D341Med (cell line): ENCODE data around the gene CAPNS1.
A peak's percentile ranks its signal among the peaks of the same experiment; 100 is the strongest.
"Not testable (repeated sequence)": the region's sequence is repeated elsewhere in the genome, so short reads cannot be mapped to it uniquely, and the experiment has no call there.

ENCODE experiments used
- DNase-seq: peaks from one replicate; pipeline ENCODE4 v3.0.0; 2012; ENCODE audit warnings: low spot score

CAPNS1 gene

DNA sequence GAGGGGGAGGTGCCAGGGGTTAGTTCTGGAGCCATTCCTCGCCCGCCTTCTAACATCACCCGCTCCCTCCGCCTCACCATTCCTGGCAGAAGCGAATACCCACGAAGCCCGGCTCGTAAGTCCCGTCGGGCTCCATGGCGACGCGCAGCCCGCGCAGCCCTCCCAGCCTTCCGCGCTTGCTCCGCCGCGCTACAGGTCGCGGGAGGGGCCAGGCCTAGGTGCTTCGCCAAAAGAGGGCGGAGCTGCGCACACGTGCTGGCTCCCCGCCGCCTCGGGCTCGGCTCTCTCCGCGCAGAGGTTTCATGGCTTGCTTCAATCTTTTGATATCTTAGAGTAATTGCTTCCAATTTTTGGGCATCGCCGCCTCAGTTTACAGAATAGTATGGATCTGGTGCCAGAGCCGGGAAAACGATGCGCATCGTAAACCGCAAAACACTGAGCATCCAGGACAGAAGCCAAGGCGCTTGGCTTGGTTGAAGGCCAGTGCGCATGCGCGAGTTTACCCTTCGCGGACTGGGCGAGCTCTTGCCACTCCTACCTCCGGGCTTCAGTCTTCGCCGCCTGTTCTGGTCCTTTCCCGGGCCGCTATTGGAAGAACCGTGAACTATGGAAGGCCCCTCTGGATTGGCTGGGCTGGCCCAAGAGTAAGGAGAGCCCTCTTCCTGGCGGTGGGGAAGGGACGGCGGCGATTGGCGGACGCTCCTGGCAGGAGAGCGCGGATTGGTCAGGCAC lies 25.0 kb upstream of the CAPNS1 start, which contains the start of gene POLR2I:
Gene POLR2I (minus strand): TSS at position 155 of the 732 bp plus-strand sequence. CDS start 19 bp downstream, at position 136.
- peak; percentile 97 for DNase-seq

DNA sequence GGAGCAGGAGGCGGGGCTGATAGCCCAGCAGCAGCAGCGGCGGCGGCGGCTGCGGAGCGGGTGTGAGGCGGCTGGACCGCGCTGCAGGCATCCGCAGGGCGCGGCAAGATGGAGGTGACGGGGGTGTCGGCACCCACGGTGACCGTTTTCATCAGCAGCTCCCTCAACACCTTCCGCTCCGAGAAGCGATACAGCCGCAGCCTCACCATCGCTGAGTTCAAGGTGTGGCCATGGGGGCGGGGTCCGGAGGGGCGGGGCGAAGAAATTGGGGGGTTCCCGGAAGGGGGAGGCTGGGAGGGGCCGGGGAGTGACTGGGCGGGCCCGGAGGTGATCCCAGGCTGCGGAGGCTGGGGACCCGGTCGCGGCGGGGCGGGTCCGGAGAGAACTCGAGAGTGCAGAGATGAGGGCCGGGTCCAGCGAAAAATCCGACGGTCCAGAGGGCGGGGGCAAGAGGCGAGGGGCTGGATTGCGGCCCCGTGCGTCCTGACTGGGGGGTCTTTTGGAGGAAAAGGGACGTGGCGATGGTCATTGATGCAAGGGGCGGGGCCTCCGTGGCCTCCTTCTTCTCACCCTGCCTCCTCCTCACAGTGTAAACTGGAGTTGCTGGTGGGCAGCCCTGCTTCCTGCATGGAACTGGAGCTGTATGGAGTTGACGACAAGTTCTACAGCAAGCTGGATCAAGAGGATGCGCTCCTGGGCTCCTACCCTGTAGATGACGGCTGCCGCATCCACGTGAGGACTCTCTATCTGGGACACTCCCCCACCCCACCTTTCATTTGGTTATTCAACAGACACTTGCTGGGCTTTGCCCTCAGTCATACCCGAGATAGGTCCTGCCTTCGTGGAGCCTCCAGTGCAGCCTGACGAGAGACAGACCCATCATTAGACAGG lies 24.2 kb upstream of the CAPNS1 start, which contains the start of gene TBCB:
Gene TBCB (plus strand): TSS at position 16 of the 891 bp plus-strand sequence. CDS start 93 bp downstream, at position 109.
- DNase-seq: peak; percentile 88

DNA sequence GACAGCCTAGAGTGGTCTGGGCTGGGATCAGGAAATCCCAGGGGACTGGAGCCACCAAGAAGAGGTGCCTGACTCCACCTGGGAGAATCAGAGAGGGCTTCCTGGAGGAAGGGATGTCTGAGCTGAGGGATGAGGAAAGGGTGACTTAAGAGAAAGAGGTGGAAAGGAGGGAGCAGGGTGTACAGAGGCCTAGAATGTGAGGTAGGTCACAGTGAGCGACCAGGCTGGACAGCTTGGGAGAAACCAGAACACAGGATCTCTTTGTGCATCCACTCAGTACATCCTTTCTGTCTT lies 23.6 kb upstream of the CAPNS1 start:
- DNase-seq: no peak

DNA sequence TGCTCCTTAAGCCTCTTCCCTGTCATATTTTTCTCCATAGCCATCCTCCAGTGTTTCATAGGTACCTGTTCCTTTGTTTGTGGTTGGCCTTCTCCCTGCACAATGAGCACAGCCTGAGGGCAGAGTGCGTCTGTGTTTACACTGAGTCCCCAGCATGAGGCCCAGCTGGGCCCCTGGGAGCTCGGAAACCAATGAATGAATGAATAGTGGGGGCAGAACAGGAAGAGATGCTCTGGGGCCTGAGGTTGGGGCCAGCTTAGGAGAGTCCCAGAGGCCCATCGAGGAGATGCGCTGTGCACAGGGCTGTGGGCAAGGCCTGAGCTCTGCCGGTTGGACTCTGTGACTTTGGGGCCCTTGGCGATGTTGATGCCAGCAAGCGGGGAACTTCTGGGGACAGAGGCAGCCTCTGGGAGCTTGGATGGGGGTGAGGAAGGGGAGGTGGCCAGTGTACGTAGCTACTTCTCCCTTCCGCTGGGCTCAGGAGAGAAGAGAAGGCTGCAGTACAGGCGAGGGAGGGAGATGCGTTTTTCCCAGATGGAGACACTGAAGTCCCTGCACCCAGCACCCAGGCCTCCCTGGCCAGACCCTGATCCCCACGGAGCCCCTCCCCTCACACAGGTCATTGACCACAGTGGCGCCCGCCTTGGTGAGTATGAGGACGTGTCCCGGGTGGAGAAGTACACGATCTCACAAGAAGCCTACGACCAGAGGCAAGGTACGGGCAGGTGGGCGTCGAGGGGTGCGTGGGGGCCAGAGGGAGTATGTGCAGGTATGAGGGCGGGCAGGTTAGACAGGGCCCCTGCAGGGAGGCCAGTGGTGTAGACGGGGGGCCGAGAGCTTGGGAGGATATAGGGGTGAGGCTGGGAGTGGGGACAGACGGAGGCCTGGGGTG lies 19.5 kb upstream of the CAPNS1 start:
- DNase-seq: no peak

DNA sequence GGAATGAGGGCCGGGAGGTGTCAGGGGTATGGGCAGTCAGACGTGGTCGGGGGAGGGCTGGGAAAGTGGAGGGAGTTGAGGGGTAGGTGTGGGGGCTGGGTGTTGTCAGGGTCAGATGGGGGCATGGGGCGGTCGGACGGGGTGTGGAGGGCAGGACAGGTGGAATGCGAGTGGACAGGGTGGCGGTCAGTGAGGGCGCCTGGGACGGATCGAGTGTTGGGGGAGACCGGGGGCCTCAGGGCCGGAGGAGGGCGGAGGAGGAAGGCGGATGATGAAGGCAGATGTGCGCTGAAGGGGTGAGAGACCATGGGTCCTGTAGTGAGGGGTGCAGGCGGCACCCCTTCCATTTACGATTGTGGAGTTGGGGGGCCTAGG lies 18.9 kb upstream of the CAPNS1 start:
- no peak for DNase-seq

DNA sequence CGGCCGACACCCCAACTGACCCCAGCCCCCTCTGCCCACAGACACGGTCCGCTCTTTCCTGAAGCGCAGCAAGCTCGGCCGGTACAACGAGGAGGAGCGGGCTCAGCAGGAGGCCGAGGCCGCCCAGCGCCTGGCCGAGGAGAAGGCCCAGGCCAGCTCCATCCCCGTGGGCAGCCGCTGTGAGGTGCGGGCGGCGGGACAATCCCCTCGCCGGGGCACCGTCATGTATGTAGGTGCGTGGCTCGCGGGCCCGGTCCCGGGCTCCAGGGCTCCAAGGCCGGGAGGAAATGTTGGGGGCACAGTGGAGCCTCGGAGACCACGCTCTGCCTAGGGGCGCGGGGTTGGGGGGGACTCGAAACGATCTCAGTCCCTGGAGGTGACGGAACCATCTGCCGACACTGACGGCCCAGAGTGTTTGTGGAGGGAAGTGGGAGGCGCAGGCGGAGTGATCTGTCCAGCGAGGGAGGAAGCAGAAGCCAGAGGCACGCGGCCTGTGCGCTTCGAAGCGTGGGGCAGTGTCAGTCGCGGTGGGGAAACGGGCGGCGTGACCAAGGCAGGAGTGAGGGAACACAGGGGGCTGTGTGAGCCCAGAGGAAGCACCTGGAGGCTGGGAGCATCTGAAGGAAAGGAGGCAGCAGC lies 18.3 kb upstream of the CAPNS1 start:
- DNase-seq: peak; percentile 21

DNA sequence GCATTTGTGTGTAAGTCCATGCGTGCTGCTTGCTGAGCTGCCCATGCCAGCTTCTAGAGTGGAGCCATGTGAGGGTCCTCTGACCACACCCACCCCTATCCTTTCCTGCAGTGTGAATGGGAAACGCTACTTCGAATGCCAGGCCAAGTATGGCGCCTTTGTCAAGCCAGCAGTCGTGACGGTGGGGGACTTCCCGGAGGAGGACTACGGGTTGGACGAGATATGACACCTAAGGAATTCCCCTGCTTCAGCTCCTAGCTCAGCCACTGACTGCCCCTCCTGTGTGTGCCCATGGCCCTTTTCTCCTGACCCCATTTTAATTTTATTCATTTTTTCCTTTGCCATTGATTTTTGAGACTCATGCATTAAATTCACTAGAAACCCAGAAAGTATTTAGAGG lies 14.3 kb upstream of the CAPNS1 start:
- DNase-seq: no peak

DNA sequence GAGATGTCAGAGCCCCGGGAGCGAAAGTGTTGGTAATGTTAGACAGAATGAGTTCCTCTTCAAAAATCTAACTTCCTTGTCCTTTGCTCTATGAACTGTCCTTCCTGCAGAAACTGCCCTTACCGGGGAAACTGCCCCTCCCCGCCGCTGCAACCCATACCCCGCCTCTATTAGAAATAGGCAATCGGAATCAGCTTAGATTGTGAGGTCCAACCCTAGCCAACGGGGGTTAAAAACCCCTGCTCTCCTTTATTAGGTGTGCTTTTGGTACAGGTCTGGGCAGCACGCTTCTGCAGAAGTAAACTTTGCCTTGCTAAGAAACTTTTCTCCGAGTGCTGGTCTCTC lies 11.5 kb upstream of the CAPNS1 start:
- DNase-seq: no peak

DNA sequence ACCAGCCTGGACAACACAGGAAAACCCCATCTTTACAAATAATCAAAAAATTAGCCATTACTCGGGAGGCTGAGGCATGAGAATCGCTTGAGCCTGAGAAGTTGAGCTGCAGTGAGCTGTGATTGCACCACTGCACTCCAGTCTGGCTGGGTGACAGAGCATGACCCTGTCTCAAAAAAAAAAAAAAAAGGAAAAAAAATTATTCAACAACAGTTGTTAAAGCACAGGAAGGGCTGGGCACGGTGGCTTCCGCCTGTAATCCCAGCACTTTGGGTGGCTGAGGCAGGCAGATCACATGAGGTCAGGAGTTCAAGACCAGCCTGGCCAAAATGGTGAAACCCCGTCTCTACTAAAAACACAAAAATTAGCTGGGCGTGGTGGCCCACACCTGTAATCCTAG lies 8.6 kb upstream of the CAPNS1 start:
- not testable (repeated sequence) for DNase-seq

DNA sequence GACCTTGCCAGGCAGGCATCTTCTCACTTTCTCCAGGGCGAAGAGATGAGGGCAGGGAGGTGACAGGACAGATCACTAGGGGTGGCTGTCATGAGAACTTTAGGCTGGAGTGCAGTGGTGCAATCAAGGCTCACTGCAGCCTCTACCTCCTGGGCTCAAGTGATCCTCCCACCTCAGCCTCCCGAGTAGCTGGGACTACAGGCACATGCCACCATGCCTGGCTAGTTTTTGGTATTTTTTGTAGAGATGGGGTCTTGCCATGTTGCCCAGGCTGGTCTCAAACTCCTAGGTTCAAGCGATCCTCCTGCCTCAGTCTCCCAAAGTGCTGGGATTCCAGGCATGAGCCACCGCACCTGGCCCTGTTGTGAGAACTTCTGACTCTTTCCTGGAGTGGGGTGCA lies 5.0 kb upstream of the CAPNS1 start:
- DNase-seq: not testable (repeated sequence)

DNA sequence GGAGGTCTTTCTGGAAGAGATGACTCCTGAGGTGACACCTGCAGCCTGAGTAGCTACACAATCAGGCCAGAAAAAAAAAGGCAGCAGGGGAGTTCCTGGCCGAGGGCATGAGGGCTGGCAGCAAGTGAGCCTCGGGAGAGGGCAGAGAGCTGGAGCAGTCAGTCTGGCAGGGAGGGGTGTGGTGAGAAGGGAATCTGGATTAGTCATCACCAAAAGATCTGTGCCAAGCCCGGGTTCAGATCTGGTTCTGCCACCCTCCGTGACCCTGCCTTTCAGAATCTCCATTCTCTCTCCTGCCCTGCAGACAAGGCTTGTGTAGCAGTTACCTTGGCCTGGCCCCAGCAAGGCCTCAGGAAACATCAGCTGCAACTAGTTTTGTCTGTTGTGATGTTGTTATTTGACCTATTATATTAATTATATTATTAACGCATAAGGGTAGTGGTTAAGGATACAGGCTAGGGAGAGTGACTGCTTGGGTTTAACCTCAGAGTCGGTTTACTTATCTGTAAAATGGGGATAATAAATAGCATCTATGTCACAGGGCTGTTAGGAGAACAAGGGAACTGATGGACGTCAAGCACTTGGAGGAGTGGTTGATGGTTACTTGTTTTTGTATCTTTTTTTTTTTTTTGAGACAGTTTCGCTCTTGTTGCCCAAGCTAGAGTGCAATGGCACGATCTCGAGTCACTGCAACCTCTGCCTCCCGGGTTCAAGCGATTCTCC lies 2.7 kb upstream of the CAPNS1 start:
- DNase-seq: peak; percentile 46

DNA sequence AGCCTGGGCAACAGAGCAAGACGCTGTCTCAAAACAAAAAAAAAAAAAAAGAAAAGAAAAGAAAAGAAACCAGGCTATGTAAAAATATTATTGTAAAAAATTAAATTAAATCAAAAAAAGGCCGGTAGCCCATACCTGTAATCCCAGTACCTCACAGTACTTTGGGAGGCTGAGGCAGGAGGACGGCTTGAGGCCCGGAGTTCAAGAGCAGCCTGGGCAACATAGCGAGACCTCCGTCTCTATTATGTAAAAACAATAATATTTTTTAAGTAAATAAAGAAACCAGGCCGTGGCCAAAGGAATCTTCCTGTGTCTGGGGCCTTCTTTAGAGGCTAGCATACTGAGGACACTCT lies 770 bp upstream of the CAPNS1 start:
- DNase-seq: no peak

DNA sequence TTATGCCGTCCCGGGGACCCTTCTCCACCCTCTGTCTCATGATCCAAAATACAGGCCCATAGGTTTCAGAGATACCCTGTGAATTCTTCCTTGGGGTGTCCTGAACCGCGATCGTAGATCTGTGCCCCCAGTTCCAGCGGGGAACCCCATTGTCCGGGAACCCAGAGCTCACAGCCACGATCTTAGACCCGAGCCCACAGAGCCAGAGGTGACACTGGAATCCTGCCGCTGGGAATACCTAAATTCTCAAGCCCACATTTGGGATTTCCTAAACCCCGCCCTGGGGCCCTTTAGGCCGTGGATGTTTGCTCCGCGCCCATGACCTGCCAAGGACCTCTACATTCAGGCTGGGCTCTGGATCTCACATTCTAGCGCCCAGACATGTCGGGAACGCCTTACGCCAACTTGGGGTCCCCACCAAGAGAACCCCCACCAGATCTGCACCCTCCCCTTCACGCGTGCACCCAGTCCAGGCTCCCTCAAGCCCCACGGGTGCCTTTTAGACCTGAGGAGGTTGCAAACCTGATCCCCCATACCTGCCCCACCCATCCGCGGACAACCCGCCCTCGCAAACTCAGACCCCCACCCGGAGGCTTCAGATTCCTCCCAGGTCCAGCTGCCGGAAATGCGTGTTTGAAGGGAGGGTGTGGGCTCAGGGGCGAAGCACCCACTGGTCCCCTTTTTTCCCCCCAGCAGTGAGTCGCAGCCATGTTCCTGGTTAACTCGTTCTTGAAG lies 605 bp downstream of the CAPNS1 start:
- peak; percentile 75 for DNase-seq

DNA sequence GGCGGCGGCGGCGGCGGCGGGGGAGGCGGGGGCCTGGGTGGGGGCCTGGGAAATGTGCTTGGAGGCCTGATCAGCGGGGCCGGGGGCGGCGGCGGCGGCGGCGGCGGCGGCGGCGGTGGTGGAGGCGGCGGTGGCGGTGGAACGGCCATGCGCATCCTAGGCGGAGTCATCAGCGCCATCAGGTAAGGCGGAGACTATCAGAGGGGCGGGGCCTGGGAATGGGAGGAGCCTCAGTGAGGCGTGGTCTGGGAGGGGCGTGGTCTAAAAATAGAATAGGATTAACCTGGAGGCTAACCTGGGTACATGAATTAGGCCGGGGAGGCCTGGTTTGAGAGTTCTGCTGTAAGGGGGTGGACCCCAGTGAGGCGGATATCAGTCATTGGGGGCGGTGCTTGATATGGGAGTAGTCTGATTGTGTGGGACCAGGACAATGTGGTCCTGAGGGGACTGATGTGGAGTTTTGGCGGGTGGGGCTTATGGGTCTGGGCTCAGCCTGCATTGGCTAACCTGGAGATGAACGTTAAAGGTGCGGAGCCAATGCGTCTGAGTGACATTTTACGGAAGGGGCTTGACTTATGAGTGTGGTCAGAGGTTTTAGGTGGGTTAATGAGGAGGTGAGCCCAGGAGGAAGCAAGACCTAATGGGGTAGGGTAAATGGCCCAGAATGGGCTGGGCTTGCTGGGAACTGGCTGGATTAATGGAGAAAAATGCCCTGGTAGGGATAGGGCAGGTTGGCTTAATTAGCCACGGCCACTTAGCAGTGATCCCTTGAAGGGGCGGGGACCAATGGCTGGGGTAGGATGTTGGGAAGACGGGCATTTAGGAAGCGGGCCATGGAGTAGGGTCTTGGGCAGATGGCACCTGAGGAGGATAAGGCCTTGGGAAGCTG lies 1.4 kb downstream of the CAPNS1 start:
- DNase-seq: peak; percentile 88

DNA sequence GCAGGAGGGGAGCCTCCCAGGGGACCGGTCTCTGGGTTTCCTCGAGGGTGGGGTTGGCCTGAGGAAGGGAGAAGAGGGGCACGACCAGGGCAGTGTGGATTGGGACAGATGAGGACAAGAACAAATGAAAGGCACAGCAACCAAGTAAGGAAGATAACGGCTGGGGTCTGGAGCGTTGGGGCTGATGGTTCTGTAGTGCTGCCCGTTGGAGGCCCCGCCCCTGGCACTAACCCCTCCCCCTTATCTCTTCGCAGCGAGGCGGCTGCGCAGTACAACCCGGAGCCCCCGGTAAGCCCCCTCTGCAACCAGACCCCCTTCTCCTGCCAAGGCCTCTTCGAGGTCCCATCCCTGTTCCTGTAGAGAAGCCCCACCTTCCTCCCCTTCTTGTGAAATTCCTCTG lies 2.2 kb downstream of the CAPNS1 start:
- no peak for DNase-seq

DNA sequence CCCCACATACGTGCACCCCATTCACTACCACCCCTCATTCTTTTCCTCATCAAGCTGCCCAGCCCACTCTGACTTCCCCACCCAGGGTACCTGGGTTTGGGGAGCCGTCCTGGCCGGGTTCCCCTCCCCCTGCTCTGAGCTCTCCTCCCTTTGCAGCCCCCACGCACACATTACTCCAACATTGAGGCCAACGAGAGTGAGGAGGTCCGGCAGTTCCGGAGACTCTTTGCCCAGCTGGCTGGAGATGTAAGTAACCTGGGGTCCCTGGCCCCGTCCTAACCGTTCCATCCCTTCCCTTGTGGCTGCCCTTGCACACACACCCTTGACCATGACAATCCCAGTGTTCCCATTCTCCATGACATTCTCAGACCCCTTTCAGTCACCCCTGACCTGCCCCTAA lies 2.6 kb downstream of the CAPNS1 start:
- DNase-seq: no peak

DNA sequence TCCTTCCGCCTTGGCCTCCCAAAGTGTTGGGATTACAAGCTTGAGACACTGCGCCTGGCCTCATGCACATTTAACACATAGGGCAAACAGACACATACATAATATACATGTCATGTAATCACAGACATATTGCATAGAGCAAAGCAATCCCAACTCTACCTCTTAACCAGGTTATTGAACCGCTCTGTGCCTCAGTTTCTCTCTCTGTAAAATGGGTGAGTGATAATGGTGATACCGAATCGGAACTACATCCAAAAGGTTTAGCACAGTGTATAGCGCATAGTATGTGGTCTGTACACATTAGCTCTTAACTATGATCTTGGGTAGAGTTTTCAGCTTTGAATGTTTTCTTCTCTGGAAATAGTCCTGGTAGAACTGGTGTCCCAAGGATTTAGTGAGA lies 4.8 kb downstream of the CAPNS1 start:
- no peak for DNase-seq

DNA sequence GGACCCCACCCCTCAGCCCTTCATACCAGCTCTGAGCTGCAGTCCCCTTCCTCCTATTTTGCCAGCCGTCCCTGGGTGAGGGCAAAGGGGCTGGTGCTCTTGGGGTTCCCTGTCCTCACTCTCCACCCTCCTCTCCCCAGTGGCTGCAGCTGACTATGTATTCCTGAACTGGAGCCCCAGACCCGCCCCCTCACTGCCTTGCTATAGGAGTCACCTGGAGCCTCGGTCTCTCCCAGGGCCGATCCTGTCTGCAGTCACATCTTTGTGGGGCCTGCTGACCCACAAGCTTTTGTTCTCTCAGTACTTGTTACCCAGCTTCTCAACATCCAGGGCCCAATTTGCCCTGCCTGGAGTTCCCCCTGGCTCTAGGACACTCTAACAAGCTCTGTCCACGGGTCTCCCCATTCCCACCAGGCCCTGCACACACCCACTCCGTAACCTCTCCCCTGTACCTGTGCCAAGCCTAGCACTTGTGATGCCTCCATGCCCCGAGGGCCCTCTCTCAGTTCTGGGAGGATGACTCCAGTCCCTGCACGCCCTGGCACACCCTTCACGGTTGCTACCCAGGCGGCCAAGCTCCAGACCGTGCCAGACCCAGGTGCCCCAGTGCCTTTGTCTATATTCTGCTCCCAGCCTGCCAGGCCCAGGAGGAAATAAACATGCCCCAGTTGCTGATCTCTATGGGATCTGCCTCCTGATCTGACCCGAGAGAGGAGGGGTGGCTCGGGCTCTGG lies 10.0 kb downstream of the CAPNS1 start:
- DNase-seq: no peak

DNA sequence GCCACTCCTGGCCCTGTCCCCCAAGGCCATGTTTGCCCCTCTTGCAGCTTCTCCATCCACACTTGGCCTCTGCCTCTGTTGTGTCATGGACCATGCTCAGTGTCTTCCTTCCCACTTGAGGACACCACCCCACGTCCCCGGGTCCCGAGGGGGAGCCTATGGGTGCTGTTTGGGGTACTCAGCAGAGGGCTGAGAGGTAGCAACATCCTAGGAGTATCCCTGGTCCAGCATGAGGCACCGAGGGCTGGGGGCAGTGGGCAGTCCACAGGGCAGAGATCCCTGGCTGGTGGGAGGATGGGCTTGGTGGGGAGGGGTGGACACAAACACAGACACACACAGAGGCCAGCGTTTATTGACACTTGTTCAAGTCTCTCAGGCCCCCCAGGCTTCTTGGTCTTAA lies 10.7 kb downstream of the CAPNS1 start:
- no peak for DNase-seq
